NCI-H1092 (cell line): Measurements from ENCODE around the gene SMARCAD1.

Source experiments
- DNase-seq: peaks from one replicate; lab custom pipeline; 2025; lab: John Stamatoyannopoulos, UW

The SMARCAD1 gene

DNA sequence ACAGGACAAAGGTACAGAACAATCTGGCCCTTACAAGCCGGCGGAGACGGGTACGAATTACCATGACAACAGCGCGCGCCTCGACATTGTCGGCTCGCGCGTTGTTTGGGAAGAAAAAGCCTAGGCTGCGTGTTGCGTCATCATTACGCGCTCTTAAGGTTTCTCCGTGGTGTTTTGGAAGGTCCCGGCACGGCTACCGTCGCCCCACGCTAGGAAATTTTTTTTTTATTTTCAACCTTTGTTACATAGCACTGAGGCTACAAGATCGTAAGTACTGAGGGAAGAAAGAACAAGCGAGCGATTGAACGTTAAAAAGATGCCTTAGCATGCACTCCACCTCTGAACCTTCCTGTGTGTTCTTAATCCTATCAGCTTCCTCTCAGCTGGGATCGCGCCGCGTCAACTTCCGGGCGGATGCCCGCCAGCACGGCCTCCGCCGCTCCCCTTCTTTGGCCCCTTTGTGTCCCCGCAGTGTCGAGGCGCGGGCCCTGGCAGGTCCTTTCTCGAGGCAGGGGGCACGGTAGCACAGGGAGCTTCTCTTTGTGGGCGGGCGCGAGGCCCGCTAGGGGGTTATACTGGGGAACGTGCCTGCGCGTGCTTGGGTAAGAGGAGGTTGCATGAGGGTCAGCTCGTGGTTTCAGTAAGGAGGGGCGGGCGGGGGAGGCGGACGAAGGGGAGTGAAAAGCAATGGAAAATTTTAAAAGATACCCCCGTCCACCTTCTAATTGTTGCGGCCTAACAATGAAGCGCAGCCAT lies at the start of gene SMARCAD1:
Gene SMARCAD1 (plus strand): TSS at position 397 of the 756 bp plus-strand sequence. CDS start 530 bp downstream, outside the sequence.
- peak; percentile 97 for DNase-seq

GRCh38 chr4:94158883-94159282 lies 48.8 kb upstream of the SMARCAD1 start:
- no peak for DNase-seq

GRCh38 chr4:94159790-94160189 lies 47.9 kb upstream of the SMARCAD1 start:
- no peak for DNase-seq

DNA sequence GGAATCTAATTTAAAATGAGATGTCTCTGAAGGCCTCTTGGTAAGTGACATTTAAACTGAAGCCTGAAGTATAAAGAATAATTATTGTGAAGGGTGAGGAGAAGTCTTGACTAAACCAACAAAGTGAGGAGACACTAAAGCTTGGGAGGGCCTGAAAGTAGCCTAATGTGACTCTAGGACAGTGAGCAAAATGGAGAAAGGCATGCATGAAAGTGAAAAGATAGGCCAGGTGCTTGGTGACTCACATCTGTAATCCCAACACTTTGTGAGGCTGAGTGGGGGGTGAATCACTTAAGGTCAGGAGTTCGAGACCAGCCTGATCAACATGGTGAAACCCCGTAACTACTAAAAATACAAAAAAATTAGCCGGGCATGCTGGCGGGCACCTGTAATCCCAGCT lies 46.9 kb upstream of the SMARCAD1 start:
- DNase-seq, result no peak

- no peak for DNase-seq
Measured at GRCh38 chr4:94165256-94165655, 42.4 kb upstream of the SMARCAD1 start.

GRCh38 chr4:94168321-94168720 lies 39.3 kb upstream of the SMARCAD1 start:
- no peak for DNase-seq

GRCh38 chr4:94169803-94170372 lies 37.8 kb upstream of the SMARCAD1 start:
- DNase-seq, result no peak

DNA sequence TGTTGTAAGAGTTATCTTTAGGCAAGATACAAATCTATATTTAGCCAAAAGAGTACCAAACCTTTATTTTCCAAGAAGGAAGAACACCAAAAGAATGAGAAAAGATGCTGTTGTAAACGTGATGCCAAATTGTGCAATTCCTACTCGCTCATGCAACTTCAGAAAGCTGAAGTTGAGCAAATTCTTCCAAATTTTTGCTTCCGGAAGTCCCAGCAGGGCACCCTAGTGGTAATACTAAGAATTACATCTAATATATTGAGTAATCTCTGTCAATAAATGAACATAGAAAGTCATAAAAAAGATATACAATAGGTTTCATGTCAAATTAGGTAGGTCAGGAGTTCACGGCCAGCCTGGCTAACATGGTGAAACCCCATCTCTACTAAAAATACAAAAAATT lies 36.0 kb upstream of the SMARCAD1 start:
- DNase-seq, result no peak

DNA sequence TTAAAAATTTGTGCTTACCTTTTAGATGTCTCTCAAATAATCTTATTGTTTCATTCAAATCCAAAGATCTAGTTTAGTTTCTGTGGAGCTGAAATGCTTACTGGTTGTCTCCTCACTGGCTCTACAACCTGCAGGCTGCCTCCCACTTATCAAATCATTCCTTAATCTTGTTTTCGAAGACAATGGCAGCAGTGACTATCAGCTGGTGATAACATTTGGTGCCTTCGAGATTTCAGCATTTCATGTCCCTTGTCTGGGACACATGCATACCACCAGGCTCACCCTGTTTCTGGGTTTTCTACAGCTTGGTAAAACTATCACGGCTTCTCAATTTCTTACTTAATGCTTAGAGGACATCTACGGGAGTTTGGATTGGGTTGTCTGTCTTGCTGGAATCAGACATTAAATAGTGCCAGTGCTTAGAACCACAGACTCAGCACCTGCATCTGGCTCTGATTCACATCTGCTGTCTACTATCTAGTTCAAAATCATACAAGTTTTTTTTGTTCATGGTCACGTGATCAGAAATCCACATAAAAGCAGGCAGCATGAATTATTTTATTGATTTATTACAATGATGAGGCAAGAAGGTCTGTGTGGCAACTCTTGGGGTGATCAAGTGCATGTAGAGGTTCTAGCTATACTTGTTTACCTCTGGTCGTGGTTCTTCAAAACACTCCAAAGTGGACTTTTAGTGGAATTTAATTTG lies 32.0 kb upstream of the SMARCAD1 start:
- no peak for DNase-seq

- no peak for DNase-seq
Measured at GRCh38 chr4:94177822-94178221, 29.8 kb upstream of the SMARCAD1 start.

GRCh38 chr4:94181815-94182214 lies 25.9 kb upstream of the SMARCAD1 start:
- DNase-seq, result no peak

GRCh38 chr4:94202769-94203168 lies 4.9 kb upstream of the SMARCAD1 start:
- no peak for DNase-seq

- DNase-seq, result no peak
Measured at GRCh38 chr4:94208266-94208665, 601 bp downstream of the SMARCAD1 start.

DNA sequence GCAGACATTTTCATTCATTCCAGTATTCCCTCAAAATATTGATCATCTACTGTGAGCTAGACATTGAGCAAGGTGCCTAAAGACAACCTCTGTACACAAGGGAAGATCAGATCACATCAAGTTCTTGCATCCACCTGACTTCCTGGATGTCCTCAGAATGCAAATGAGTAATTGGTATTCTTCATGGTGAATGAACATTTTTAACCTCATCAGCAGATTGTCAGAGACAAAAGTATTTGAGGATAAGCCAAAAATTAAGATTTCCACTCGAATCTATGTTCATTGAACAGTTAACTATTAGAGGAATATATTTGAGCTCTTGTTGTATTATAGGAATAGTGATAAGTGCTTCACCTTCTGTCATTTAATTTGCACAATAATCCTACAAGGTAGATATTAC lies 1.3 kb downstream of the SMARCAD1 start:
- no peak for DNase-seq

- no peak for DNase-seq
Measured at GRCh38 chr4:94211861-94212260, 4.2 kb downstream of the SMARCAD1 start.

DNA sequence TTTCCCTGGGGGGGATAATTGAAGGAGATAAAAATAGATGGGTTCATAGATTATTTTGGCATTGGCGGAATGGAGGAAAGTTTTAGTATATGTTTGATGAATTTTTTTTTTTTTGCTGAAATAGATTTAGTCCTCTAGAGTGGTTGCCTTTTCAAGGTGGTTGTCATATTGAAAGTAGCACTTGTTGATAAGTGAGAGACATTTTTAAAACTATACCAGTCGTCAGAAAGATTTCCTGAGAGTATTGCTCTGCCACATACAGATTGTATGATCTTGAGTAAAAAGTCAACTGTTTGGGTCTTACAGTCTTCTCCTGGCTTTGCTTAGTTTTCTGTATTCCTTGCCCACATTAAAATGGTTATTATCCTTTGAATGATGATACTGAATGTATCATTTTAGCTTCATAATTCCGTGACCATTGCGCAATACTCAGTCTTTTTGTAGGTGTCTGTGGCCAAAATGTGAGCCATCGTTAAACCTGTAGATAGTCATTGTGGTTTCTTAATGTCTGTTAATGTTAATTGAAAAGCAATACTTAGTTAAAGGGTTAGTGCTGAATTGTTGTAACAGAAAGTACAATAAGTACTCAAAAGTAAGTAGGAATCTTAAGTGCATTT lies 7.1 kb downstream of the SMARCAD1 start:
- DNase-seq, result no peak

- no peak for DNase-seq
Measured at GRCh38 chr4:94216394-94216793, 8.7 kb downstream of the SMARCAD1 start.

- DNase-seq, result no peak
Measured at GRCh38 chr4:94219402-94219801, 11.7 kb downstream of the SMARCAD1 start.

GRCh38 chr4:94221916-94222315 lies 14.3 kb downstream of the SMARCAD1 start:
- DNase-seq, result no peak

GRCh38 chr4:94225449-94225848 lies 17.8 kb downstream of the SMARCAD1 start:
- no peak for DNase-seq

DNA sequence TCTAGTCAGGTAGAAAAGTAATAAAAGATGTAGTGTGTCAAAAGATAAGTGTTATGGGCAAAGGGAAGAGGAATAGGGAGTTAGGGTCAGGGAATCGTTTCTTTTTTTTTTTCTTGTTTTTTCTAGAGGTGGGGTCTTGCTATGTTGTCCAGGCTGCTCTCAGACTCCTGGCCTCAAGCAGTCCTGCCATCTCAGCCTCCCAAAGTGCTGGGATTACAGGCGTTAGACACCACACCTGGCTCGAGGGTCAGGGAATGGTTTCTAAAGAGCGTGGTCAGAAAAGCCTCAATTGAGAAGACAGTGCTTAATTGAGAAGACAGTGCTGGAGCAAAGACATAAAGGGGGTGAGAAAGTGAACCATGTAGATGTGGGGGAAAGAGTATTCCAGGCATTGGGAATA lies 19.1 kb downstream of the SMARCAD1 start:
- DNase-seq, result no peak

- no peak for DNase-seq
Measured at GRCh38 chr4:94228493-94229216, 21.0 kb downstream of the SMARCAD1 start.
